Measurements from ENCODE around the gene ZNF574.

ZNF574 gene

GRCh38 chr19:42033413-42033812, 42.6 kb upstream of the ZNF574 start:
- TF ChIP-seq CEBPB (IDR thresholded peaks at IDR 0.05) = no peak
- TF ChIP-seq TAF1 (IDR thresholded peaks at IDR 0.05; ENCODE audit: low read depth) = no peak
- no peak for TF ChIP-seq FOXM1 (IDR thresholded peaks at IDR 0.05; ENCODE audit: borderline replicate concordance, low read depth)
- TF ChIP-seq TCF12 (IDR thresholded peaks at IDR 0.05; ENCODE audit: low read depth) = no peak
- TF ChIP-seq, protein P1, sequence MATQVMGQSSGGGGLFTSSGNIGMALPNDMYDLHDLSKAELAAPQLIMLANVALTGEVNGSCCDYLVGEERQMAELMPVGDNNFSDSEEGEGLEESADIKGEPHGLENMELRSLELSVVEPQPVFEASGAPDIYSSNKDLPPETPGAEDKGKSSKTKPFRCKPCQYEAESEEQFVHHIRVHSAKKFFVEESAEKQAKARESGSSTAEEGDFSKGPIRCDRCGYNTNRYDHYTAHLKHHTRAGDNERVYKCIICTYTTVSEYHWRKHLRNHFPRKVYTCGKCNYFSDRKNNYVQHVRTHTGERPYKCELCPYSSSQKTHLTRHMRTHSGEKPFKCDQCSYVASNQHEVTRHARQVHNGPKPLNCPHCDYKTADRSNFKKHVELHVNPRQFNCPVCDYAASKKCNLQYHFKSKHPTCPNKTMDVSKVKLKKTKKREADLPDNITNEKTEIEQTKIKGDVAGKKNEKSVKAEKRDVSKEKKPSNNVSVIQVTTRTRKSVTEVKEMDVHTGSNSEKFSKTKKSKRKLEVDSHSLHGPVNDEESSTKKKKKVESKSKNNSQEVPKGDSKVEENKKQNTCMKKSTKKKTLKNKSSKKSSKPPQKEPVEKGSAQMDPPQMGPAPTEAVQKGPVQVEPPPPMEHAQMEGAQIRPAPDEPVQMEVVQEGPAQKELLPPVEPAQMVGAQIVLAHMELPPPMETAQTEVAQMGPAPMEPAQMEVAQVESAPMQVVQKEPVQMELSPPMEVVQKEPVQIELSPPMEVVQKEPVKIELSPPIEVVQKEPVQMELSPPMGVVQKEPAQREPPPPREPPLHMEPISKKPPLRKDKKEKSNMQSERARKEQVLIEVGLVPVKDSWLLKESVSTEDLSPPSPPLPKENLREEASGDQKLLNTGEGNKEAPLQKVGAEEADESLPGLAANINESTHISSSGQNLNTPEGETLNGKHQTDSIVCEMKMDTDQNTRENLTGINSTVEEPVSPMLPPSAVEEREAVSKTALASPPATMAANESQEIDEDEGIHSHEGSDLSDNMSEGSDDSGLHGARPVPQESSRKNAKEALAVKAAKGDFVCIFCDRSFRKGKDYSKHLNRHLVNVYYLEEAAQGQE (IDR thresholded peaks at IDR 0.05; ENCODE audit: low read depth) = no peak
- TF ChIP-seq RAD21 (IDR thresholded peaks at IDR 0.05; ENCODE audit: low read depth) = no peak
- no peak for TF ChIP-seq EGR1 (IDR thresholded peaks at IDR 0.05)
- no peak for TF ChIP-seq EP300 (IDR thresholded peaks at IDR 0.05; ENCODE audit: borderline replicate concordance)
- no peak for TF ChIP-seq NFIC (IDR thresholded peaks at IDR 0.05)
- TF ChIP-seq CREB1 (IDR thresholded peaks at IDR 0.05; ENCODE audit: low read depth) = no peak
- no peak for TF ChIP-seq MAX (IDR thresholded peaks at IDR 0.05)
- TF ChIP-seq YY1 (IDR thresholded peaks at IDR 0.05; ENCODE audit: low read depth) = no peak
- no peak for TF ChIP-seq TEAD4 (IDR thresholded peaks at IDR 0.05)
- TF ChIP-seq, protein P2, sequence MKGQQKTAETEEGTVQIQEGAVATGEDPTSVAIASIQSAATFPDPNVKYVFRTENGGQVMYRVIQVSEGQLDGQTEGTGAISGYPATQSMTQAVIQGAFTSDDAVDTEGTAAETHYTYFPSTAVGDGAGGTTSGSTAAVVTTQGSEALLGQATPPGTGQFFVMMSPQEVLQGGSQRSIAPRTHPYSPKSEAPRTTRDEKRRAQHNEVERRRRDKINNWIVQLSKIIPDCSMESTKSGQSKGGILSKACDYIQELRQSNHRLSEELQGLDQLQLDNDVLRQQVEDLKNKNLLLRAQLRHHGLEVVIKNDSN (IDR thresholded peaks at IDR 0.05) = no peak
- no peak for TF ChIP-seq ZBTB7A (IDR thresholded peaks at IDR 0.05; ENCODE audit: low read depth)

DNA sequence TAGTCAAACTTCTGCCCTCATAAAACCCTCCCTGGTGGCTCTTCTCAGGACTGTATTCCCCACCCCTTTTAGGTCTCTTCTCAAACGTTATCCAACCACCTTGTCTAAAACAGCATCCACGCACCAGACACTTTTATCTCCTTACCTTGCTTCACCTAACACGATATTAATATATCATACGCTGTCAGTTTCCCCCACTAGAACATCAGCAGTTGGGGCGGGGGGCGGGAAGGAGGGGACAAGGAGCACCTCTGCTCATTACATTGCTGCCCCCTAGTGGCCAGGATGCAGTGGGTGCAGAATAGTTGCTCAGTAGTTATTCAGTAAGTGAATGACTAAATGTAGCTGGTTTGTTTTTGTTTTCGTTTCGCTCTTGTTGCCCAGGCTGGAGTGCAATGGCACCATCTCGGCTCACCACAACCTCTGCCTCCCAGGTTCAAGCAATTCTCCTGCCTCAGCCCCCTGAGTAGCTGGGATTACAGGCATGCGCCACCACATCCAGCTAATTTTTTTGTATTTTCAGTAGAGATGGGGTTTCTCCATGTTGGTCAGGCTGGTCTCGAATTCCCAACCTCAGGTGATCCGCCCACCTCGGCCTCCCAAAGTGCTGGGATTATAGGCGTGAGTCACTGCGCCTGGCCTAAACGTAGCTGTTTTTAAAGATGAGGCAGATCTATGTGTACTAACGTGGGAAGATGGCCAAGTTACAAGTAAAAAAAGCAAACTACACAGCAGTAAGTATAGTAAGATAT, 41.1 kb upstream of the ZNF574 start:
- TF ChIP-seq RAD21 (IDR thresholded peaks at IDR 0.05; ENCODE audit: low read depth) (peak; percentile 65), ZBTB7A (IDR thresholded peaks at IDR 0.05; ENCODE audit: low read depth) (0 out of 2 replicates have a peak, but pooled peaks have one; percentile 67)

DNA sequence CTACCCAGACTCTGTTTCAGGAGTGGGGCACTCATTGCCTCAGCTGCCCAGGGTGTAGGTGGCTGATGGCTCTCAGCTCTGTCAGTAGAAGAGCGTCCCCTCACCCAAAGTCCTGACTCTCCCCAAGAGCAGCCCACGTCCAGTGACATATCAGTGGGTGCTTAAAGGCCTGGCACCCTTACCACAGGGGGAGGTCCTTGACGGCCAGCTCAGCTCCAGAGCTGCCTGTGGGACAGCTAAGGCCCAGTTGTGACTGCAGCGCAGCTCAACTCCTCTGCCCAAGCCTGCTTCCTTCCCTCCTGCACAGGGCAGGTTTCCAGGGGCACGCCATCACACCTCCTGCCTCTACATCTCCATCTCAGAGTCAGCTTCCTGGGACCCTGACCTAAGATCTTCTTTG, 38.3 kb upstream of the ZNF574 start:
- no peak for TF ChIP-seq MAX (IDR thresholded peaks at IDR 0.05)
- no peak for TF ChIP-seq TEAD4 (IDR thresholded peaks at IDR 0.05)
- no peak for TF ChIP-seq EP300 (IDR thresholded peaks at IDR 0.05; ENCODE audit: borderline replicate concordance)
- TF ChIP-seq CREB1 (IDR thresholded peaks at IDR 0.05; ENCODE audit: low read depth) = no peak
- TF ChIP-seq EGR1 (IDR thresholded peaks at IDR 0.05) = no peak
- TF ChIP-seq, protein P1 (IDR thresholded peaks at IDR 0.05; ENCODE audit: low read depth) = no peak
- no peak for TF ChIP-seq TCF12 (IDR thresholded peaks at IDR 0.05; ENCODE audit: low read depth)
- TF ChIP-seq, protein P2 (IDR thresholded peaks at IDR 0.05) = no peak
- no peak for TF ChIP-seq RAD21 (IDR thresholded peaks at IDR 0.05; ENCODE audit: low read depth)
- TF ChIP-seq FOXM1 (IDR thresholded peaks at IDR 0.05; ENCODE audit: borderline replicate concordance, low read depth) = no peak
- TF ChIP-seq CEBPB (IDR thresholded peaks at IDR 0.05) = no peak

GRCh38 chr19:42038666-42039065, 37.3 kb upstream of the ZNF574 start:
- TF ChIP-seq NFIC (IDR thresholded peaks at IDR 0.05) = no peak
- TF ChIP-seq, protein P1 (IDR thresholded peaks at IDR 0.05; ENCODE audit: low read depth) = peak; percentile 40
- TF ChIP-seq RAD21 (IDR thresholded peaks at IDR 0.05; ENCODE audit: low read depth) = no peak
- TF ChIP-seq ZBTB7A (IDR thresholded peaks at IDR 0.05; ENCODE audit: low read depth) = no peak
- TF ChIP-seq FOXM1 (IDR thresholded peaks at IDR 0.05; ENCODE audit: borderline replicate concordance, low read depth) = no peak
- no peak for TF ChIP-seq TEAD4 (IDR thresholded peaks at IDR 0.05)
